GM10248 (cell line): Measurements from ENCODE around the gene FBRSL1.

Source experiments
- CTCF ChIA-PET: fragments of 300-600 bp; sonication (Branson Sonifier 250); formaldehyde crosslinking; extraction: SDS; loops from one replicate; lab custom pipeline; 2021; ENCODE audit warnings: antibody characterized with exemption; lab: Yijun Ruan, JAX
- POLR2A ChIA-PET: fragments of 350-650 bp; sonication (Branson Sonifier 250); formaldehyde crosslinking; extraction: SDS; loops from one replicate; lab custom pipeline; 2020; ENCODE audit warnings: antibody characterized with exemption; lab: Yijun Ruan, JAX
- DNase-seq: peaks from one replicate; pipeline ENCODE4 v3.0.0; 2012; ENCODE audit errors: extremely low spot score
- TF ChIP-seq, protein P1 (sequence below): IDR thresholded peaks from 2 replicates; pipeline ENCODE4 v1.5.1; 2012; ENCODE audit warnings: mild to moderate bottlenecking, low read depth; ENCODE audit errors: extremely low read depth, missing control alignments, control extremely low read depth

The FBRSL1 gene

DNA sequence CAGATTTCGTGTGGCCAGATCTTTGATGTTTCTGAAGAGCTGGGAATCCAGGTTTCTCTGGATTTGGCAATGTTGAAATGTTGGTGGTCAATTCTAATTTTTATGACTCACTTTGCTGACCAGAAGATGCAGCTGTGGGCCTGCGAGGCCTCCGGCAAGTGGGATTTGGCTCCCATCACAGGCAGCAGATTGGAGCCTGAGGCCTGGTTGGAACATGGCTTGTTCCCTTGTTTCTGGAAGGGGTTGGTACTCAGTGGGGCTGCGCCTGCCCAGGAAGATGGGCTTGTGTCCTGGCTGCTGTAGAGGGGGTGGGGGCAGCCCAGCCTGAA lies 23.1 kb downstream of the FBRSL1 start:
- DNase-seq, result no peak
- TF ChIP-seq, protein P1, sequence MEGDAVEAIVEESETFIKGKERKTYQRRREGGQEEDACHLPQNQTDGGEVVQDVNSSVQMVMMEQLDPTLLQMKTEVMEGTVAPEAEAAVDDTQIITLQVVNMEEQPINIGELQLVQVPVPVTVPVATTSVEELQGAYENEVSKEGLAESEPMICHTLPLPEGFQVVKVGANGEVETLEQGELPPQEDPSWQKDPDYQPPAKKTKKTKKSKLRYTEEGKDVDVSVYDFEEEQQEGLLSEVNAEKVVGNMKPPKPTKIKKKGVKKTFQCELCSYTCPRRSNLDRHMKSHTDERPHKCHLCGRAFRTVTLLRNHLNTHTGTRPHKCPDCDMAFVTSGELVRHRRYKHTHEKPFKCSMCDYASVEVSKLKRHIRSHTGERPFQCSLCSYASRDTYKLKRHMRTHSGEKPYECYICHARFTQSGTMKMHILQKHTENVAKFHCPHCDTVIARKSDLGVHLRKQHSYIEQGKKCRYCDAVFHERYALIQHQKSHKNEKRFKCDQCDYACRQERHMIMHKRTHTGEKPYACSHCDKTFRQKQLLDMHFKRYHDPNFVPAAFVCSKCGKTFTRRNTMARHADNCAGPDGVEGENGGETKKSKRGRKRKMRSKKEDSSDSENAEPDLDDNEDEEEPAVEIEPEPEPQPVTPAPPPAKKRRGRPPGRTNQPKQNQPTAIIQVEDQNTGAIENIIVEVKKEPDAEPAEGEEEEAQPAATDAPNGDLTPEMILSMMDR, result no peak
- POLR2A ChIA-PET, result no interaction called here
- CTCF ChIA-PET, result no interaction called here

DNA sequence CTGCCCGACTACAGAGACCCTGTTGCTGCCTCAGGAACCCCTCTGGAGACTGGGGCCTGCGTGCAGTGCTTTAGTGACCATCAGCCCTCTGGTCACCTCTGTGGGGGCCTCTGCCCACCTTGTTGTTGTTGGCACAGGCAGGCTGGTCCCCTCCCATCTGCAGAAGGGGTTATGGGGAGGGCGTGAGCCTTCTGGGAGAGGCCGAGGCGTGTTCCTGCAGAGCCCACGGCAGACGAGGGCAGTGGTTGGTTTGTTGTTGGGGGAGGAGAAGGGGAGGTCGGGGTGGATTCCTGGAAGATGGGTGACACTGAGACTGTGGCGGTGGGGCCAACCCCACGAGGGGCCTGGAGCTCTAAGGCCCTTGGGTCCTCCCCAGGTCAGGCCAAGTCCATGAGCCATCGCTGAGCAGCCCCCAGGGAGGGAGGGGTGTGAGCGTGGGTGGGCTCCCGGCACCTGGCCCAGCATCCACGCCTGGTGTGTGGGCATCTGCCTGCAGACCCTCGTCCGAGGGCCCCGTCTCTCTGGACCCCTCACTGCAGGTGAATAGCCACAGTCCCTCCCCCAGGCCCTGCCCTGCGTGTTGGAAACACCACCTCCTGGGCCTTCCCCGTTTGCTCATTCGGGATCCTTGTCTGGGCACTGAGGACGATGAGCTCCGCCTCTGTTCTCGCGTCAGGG lies 23.6 kb downstream of the FBRSL1 start:
- POLR2A ChIA-PET, result no interaction called here

DNA sequence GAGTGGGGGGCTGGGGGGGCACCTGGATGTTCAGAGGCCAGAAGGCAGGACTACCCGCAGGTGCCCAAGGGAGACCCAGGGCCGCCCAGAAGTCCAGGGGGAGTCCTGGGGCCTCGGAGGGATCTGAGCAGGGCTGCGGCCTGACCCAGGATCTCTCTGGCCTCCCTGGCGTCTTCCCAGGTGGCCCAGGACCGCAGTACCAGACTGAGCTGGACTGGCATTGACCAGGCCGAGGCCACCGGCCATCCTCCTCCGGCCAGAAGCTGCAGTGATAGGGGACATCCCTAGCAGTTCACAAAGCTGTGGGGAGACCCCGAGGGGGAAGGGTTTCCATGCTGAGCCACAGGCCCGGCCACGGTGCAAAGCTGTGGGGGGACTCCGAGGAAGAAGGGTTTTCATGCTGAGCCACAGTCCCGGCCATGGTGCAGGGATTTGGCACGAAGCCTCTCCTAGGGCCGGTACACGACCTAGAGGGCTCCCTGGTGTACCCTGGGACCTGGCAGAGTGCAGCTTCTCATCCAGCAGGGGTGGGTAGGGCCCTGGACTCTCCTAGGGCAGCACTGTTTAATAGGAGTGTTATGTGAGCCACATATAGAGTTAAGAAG lies 24.4 kb downstream of the FBRSL1 start:
- TF ChIP-seq, protein P1, result no peak
- no peak for DNase-seq
- CTCF ChIA-PET, result interaction anchor here (1.3 to 1.4 kb wide), 2 partner anchors 8 to 9 kb away, joined by 4 to 5 read pairs; no protein-coding TSS in a partner anchor
- POLR2A ChIA-PET, result no interaction called here

More for the DNA sequence above, 23.6 kb downstream of the FBRSL1 start:
- CTCF ChIA-PET, result interaction anchor here (1.3 kb wide), 1 partner anchor 9 kb away, joined by 4 read pairs; no protein-coding TSS in a partner anchor
- DNase-seq, result no peak
- TF ChIP-seq, protein P1, result no peak

DNA sequence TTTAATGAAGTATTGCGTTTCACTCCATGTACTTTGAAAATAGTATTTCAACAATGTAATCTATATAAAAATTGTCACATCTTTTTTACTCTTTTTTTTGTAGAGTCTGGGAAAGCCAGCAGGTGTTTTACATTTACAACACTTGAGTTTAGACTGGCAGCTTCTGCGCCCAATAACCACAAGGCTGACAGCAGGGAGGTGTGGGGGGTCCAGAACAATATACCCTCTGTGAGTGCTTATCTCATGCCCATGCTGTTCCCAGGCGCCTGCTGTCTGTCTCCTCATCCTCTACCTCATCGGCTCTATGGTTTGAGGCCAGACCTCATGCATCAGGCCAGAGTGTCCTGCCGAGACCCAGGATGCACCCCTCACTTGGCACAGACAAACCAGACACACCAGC lies 24.9 kb downstream of the FBRSL1 start:
- ChIA-PET CTCF (interaction anchor here (1.3 to 1.8 kb wide), 3 partner anchors 8 to 15 kb away, joined by 4 to 5 read pairs (median 4); no protein-coding TSS in a partner anchor), POLR2A (interaction anchor here (0.7 kb wide), 1 partner anchor 87 kb away, joined by 3 read pairs; no protein-coding TSS in a partner anchor)
- TF ChIP-seq, protein P1, result no peak
- DNase-seq, result no peak

DNA sequence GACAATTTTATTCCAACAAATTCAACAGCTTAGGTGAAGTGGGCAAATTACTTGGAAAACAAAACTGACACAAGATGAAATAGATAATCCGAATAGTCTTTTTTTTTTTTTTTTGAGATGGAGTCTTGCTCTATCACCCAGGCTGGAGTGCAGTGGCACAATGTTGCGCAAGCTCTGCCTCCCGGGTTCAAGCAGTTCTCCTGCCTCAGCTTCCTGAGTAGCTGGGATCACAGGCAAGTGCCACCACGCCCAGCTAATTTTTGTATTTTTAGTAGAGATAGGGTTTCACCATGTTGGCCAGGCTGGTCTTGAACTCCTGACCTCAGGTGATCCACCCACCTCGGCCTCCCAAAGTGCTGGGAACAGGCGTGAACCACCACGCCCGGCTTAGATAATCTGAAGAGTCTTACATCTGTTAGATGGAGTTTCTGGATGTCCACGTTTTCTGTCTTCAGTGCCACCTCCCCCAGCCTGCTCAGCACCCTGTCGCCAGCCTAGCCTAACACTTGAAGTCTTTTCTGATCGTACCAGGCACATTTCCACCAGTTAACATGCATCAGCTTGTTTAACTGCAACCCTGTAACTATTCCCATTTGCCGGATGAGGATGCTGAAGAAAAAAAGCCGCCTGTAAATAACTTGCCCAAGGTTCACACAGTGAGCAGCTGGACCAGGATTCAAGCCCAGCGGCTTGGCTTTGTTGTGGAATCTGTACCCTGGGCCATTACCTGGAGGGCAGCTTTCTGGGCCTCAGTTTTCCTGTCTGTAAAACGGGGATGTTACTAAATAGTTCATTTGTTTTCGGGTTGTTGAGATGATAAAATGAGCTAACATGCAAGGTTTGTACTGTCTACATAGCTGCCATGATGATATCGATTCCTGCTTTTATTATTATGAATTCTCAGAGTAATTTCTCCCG lies 26.4 kb downstream of the FBRSL1 start:
- TF ChIP-seq, protein P1, result no peak
- POLR2A ChIA-PET, result interaction anchor here (0.7 kb wide), 1 partner anchor 53 kb away, joined by 5 read pairs; no protein-coding TSS in a partner anchor
- CTCF ChIA-PET, result interaction anchor here (0.9 to 1.8 kb wide), 4 partner anchors 13 to 101 kb away, joined by 3 to 4 read pairs (median 4); no protein-coding TSS in a partner anchor
- DNase-seq, result no peak
